BJ (cell line): Measurements from ENCODE around the gene STK33. TPM values are rescaled to one million over a fixed set of nuclear protein-coding genes. Genes with fewer than 3 reads are reported as not detected.

Experiments
- CTCF ChIA-PET: fragments of 350-600 bp; formaldehyde crosslinking; extraction: SDS; loops from one replicate; lab custom pipeline; 2021; ENCODE audit warnings: antibody characterized with exemption, inconsistent platforms; lab: Yijun Ruan, JAX
- POLR2A ChIA-PET: fragments of 300-600 bp; sonication (Branson Sonifier 250); formaldehyde crosslinking; extraction: SDS; loops from one replicate; lab custom pipeline; 2021; ENCODE audit warnings: antibody characterized with exemption; lab: Charles Lee
- DNase-seq: peaks from one replicate; pipeline ENCODE4 v3.0.0-alpha.2; 2011; ENCODE audit warnings: low read depth
- H3K27me3 ChIP-seq: 2 replicates; pipeline ENCODE4 v1.6.0; 2011; ENCODE audit warnings: low read length; ENCODE audit not compliant: control insufficient read depth, insufficient read depth
- H3K36me3 ChIP-seq: 2 replicates; pipeline ENCODE4 v1.5.1; 2011; ENCODE audit warnings: low read length; ENCODE audit not compliant: control insufficient read depth, insufficient read depth
- H3K4me3 ChIP-seq: 2 replicates; pipeline ENCODE4 v1.5.1; 2011; ENCODE audit warnings: low read depth, mild to moderate bottlenecking, control low read depth, low read length
- polyA plus RNA-seq: library from polyadenylated mRNA; depleted of rRNA; stranded (reverse); fragments of >200 nt; gene quantifications from 2 replicates; pipeline ENCODE4 v1.2.3, GENCODE V29; 2011; rRNA removed
- small RNA-seq: library from RNA; depleted of rRNA; stranded (forward); fragments of <200 nt; gene quantifications from one replicate; pipeline ENCODE3, GENCODE V24; 2012; ENCODE audit warnings: low replicate concordance, low read depth; ENCODE audit not compliant: insufficient read length
- TF ChIP-seq, protein P1 (sequence below): IDR thresholded peaks from 2 replicates; pipeline ENCODE4 v1.5.1; 2011; ENCODE audit warnings: low read depth, mild to moderate bottlenecking, control low read depth, inconsistent platforms, low read length, moderate library complexity; ENCODE audit not compliant: insufficient read depth

STK33 gene
- polyA plus RNA-seq, 1 experiment, result 3.0 TPM

DNA sequence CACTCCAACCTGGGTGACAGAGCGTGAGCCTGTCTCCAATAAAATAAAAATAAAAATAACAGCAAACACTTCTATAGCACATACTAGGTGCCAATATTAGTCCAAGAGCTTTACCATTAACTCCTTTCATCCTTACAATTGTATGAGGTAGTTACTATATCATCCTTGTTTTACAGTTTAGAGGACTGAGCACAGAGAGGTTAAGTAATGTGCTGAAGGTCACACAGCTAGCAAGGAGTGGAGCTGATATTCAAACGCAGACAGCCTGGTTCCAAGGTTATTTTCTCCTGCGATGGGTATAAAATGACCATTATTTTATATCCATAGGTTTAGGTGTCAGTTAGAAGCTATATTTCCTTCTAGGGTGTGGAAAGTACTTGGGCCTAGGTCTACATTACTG lies 249.7 kb downstream of the STK33 start:
- Histone ChIP-seq H3K27me3 (peaks cover 6% of the 10 kb centered on the region), H3K36me3 (no peaks in the 10 kb centered on the region), H3K4me3 (no peak overlapping the region)
- ChIA-PET POLR2A (no interaction called here), CTCF (interaction anchor here (1.2 kb wide), 1 partner anchor 223 kb away, joined by 3 read pairs; no protein-coding TSS in a partner anchor)
- DNase-seq, result no peak
- TF ChIP-seq, protein P1, sequence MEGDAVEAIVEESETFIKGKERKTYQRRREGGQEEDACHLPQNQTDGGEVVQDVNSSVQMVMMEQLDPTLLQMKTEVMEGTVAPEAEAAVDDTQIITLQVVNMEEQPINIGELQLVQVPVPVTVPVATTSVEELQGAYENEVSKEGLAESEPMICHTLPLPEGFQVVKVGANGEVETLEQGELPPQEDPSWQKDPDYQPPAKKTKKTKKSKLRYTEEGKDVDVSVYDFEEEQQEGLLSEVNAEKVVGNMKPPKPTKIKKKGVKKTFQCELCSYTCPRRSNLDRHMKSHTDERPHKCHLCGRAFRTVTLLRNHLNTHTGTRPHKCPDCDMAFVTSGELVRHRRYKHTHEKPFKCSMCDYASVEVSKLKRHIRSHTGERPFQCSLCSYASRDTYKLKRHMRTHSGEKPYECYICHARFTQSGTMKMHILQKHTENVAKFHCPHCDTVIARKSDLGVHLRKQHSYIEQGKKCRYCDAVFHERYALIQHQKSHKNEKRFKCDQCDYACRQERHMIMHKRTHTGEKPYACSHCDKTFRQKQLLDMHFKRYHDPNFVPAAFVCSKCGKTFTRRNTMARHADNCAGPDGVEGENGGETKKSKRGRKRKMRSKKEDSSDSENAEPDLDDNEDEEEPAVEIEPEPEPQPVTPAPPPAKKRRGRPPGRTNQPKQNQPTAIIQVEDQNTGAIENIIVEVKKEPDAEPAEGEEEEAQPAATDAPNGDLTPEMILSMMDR, result no peak

DNA sequence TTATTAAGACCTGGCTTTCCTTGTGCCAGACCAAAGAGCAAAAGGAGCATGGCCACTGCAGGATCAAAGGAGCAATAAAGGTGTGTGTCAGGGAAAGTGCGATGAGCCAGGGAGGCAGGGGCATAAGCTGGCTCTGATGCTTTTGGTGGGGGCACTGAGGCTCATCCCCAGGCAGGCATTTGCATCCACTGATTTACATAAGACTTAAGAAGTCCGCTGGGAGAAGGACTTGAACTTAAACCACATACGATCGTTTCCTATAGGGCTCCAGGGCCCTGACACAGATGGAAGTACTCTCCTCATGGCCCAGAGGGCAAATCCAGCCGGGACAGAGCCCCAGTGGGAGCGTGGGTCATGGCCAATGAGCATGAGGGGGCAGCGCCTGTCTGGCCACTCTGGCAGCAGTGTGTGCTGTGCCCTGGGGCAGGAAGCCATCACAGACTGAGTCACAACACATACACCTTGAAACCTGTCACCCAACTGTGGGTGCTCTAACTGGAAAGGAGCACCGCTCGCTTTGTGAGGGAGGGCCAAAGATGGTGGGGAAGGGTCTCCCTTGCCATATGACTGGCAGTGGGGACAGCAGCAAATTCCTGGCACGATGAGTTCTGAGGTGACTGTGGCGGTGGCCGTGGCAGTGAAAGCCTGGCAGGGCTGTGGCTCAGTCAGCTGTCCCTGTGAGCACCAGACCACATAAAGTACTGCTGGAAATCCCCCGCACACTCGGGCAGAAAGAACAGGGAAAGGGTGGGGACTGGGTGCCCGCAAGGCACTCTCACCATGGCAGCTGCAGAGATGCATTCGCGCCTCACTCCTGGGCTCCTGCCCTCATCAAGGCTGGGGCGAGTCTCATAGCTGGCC lies 251.0 kb downstream of the STK33 start:
- no peak for DNase-seq
- CTCF ChIA-PET, result no interaction called here
- TF ChIP-seq, protein P1, result no peak
- POLR2A ChIA-PET, result no interaction called here
- Histone ChIP-seq H3K4me3 (no peak overlapping the region), H3K36me3 (no peaks in the 10 kb centered on the region), H3K27me3 (peaks cover 6% of the 10 kb centered on the region)

DNA sequence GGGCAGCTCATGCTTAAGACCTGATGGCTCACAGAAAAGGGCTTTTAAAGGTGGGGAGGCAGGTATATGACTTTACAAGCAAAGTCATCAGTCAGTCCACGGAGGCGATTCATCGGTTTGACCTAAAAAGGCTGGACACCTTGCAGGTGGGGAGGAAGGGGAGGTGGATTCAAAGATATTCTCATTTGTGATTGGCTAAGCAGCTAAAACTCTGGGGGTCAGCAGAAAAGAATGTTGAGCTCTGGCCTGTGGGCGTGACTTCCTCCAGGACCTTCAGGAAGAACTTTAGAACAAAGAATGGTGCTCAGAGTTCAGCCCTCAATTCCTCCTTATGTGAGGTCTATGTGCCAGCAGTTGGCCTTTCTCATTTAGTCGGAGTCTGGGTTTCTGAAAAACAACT lies 252.0 kb downstream of the STK33 start:
- Histone ChIP-seq H3K27me3 (peaks cover 6% of the 10 kb centered on the region), H3K4me3 (no peak overlapping the region), H3K36me3 (no peaks in the 10 kb centered on the region)
- TF ChIP-seq, protein P1, result no peak
- CTCF ChIA-PET, result interaction anchor here (1.0 to 1.2 kb wide), 3 partner anchors 25 to 225 kb away, joined by 3 to 4 read pairs (median 4); partner anchors contain the start of gene LMO1
- DNase-seq, result no peak
- POLR2A ChIA-PET, result no interaction called here

Small RNA genes within 50 kb of the gene (small RNA-seq; reads per million reads assigned to genes)
- gene RF00601, result not detected

Other genes with a start within 250 kb of the STK33 start
- gene TRIM66, start 88.4 kb upstream of the STK33 start, polyA plus RNA-seq, result 4.2 and 5.6 TPM in 2 replicates
- gene RPL27A, start 88.6 kb upstream of the STK33 start, polyA plus RNA-seq, result 988 and 1,148 TPM in 2 replicates